KBM-7 (cell line): ENCODE results near the gene CYP1A1.
A peak's percentile ranks its signal among the peaks of the same experiment; 100 is the strongest.

Experiments
- DNase-seq: peaks from one replicate; pipeline ENCODE4 v3.0.0-alpha.2; 2015
- in situ Hi-C: fragments of 300-500 bp; cut with MboI; formaldehyde crosslinking; loops from 2 replicates; pipeline ENCODE4 v1.14.3; 2020; ENCODE audit warnings: low sequenced_read_pairs, low pct_unique_long_range_greater_than_20kb, mixed read lengths

The CYP1A1 gene

DNA sequence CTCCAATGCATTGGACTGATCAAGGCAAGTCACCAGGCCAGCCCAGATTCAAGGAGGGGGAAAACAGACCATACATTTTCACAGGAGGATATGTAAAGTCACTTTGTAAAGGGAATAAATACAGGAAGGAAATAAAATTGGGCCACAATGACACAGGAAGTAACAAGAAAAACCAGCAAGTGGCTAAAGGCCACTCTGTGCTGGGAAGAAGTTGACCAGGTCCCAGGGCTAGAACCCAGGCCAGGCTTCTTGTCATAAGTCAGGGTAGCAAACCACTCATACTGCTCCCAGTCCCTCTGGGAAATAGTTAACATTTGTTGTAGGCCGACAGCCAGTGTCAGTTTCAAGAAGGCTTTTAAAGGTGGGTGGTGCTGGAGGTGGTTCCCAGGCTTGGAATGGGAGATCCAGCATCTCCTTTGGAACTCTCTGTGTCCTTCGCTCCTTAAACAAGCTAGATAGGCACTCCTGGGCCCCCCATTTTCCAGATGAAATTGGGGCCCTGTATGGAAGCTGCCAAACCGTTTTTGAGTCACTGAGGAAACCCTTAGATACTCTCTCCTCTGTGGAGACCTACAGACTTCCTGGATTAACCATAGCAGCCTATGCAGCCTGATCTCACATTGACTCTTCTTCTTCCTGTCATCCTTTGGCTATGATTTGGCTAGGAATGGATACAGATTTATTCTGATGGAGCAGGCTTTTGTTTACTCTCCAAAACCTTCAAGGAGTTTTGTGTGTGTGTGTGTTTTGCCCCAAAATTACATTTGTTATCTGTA is 14.8 kb downstream of the CYP1A1 start:
- no peak for DNase-seq
- in situ Hi-C loops = no loop called here

DNA sequence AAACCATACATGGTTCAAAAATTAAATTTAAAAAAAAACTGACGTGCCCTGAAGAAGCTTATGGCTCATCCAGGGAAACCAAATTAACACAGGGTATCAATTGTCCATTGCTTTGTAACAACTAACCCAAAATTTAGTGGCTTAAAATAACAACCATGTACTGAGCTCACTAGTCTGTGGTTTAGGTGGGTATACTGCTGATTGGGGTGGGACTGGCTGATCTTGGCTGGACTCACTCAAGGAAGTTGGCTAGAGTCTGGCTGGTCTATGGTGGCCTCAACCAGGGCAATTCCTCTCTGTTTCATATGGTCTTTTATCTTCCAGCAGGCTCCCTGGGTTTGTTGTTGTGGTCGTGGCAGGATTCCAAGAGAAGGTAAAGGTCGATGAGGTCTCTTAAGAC is 15.4 kb downstream of the CYP1A1 start:
- in situ Hi-C loops = no loop called here
- no peak for DNase-seq

DNA sequence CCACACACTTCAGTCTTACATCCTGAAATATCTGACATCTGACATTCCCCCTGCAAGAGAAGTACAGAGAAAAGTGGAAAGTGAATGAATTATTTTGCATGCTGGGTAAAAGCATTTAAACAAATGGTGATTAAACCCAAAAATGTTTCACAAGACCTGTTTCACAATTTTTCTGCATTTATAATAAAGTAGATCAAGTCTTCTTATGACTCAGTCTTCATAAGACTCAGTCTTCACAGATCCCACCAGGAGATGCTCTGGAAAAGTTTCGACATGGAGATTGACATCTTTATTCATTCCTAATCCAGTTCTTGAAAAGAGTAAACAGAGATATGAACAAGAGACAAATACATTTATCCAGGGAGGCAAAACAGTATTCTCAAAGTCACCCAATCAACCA is 16.3 kb downstream of the CYP1A1 start:
- in situ Hi-C loops = no loop called here
- DNase-seq = no peak

DNA sequence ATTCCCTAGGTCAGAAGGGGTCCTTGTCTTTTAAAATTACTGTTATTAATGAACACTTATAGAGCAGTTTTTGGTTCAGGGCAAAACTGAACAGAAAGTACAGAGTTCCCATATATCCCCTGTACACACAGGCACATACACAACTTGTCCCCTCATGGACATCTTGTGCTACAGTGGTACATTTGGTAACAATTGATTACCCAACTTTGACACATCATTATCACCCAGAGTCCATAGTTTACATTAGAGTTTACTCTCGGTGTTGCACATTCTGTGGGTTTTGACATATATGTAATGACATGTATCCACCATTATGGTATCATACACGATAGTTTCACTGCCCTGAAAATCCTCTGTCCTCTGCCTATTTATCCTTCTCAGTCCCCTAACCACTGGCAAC is 28.5 kb downstream of the CYP1A1 start:
- in situ Hi-C loops = no loop called here
- DNase-seq = no peak

DNA sequence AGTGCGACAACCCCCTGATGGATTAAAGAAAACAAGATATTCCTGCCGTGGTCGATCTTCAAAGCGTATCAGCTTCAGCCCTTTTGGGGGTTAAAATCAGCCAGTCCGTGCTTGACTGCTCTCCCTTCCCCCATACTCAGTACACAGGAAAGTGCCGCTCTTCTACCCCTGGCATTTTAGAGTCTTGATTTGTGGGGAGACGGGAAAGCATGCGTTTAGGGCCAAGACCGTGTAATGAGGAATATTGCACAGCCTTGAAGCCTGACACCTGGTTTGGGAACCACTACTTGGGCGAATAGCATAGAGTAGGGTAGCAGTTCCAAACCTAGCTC is 29.0 kb downstream of the CYP1A1 start:
- in situ Hi-C loops = no loop called here

DNA sequence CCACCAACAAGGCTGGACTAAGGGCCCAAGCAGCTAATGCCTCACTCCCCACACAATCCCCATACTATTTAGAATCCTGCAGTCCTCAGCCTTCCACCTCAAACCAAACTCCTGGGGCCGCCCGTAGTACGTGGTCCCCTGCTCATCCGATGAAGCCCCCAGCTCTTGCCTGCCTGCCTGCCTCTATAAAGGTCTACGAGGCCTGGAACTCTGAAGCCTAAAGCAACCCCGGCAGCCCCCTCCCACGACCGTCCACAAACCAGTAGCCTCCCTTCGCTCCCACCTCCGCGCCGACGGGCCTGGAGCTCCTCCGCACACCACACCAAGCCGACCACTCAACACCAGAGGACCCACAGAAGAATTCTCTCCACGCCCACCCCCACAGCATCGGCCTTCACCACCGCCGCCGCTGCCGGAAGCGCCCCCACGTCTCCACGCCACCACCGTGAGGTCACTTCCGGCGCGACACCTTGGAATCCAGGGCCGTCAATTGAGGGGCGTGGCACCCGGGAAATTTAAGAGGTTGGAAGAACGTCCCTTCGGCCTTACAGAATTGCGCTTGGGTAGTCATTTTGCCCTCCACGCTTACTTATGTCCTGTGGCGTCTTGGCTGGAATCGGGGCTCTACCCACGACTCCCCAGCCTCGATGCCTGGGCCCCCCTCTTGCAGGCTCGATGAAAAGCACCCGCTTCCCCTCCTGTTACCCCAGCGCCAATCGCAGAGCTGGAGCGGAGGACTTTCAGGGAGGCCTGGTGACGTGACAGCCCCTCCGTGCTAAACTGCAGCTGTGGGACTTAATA is 29.5 kb downstream of the CYP1A1 start, which contains the start of gene EDC3:
Gene EDC3 (minus strand): TSS at position 428 of the 801 bp plus-strand sequence. CDS start 20,900 bp downstream, outside the sequence.
- in situ Hi-C loops = no loop called here
- DNase-seq = peak; percentile 94

More for the DNA sequence above, 29.0 kb downstream of the CYP1A1 start:
- no peak for DNase-seq

DNA sequence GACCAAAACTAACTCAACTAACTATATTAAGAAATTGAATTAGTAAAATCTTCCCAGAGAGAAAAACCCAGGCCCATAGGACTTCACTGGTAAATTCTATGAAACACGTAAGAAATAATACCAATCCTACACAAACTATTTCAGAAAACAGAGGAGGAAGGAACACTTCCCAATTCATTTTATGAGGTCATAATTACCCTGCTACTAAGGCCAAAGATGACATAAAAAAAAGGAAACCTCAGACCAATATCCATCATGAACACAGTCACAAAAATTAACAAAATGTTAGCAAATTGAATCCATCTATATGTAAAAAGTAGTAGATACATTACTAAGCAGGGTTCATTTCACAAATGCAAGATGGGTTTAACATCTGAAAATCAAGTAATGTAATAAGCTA is 33.0 kb downstream of the CYP1A1 start:
- no peak for DNase-seq
- in situ Hi-C loops = no loop called here

DNA sequence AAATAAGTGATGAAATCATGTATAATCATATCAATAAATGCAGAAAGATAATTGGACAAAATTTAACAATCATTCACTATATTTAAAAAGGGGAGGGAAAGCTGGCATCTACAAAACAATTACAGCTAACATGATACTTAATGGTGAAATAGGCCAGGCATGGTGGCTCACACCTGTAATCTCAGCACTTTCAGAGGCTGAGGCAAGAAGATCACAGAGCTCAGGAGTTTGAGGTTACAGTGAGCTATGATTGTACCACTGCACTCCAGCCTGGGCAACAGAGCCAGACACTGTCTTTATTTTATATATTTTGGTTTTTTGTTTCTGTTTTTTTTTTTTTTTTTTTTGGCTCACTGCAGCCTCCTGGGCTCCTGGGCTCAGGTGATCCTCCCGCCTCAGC is 41.6 kb downstream of the CYP1A1 start:
- no peak for DNase-seq
- in situ Hi-C loops = no loop called here

DNA sequence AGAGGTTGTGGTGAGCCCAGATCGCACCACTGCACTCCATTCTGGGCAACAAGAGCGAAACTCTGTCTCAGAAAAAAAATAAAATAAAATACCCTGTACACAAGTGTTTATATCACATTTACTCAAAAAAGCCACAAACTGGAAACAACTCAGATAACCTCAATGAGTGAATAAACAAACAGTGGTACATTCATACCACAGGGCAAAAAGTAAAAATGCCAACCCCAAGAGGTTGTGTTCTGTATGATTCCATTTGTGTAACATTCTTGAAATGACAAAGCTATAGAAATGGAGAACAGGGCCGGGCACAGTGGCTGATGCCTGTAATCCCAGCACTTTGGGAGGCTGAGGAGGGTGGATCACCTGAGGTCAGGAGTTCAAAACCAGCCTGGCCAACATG is 42.4 kb downstream of the CYP1A1 start:
- in situ Hi-C loops = no loop called here
- no peak for DNase-seq

DNA sequence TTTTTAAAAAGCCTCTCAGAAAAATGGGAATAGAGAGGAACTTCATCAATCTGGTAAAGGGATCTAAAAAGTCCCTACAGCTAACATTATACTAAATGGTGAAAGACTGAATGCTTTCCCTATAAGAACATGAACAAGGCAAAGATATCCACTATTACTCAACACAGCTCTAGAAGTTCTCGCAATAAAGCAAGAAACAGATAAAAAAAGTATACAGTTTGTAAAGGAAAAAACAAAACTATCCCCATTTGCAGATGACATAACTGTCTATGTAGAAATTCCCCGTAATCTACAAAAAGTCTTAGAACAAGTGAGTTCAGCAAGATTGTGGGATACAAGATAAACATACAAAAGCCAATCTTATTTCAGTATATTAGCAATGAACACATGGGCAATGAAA is 44.9 kb downstream of the CYP1A1 start:
- in situ Hi-C loops = no loop called here
- DNase-seq = no peak

DNA sequence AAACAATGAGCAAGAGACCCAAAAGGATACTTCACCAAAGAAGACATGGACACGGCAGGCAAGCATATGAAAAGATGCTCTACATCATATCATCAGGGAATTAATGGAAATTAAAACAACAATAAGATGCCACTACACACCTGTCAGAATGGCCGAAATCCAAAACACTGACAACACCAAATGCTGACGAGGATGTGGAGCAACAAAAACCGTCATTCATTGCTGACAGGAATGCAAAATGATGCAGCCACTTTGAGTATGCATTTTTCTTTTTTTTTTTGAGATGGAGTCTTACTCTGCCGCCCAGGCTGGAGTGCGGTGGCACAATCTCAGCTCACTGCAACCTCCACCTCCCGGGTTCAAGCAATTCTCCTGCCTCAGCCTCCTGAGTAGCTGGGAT is 48.5 kb downstream of the CYP1A1 start:
- no peak for DNase-seq
- in situ Hi-C loops = no loop called here

DNA sequence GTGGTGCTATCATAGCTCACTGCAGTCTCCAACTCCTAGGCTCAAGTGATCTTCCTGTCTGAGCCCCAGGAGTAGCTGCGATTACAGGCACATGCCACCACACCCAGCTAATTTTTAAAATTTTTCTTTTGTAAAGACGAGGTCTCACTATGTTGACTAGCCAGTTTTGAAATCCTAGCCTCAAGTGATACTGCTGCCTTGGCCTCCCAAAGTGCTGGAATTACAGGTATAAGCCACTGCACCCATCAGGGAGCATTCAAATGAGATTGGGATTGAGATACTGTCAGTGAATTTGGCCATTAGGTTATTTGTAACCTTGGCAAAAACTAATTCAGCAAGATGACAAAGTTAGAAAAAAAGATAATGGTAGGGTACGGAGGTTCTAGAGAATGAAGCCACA is 51.2 kb downstream of the CYP1A1 start:
- DNase-seq = no peak
- in situ Hi-C loops = no loop called here

DNA sequence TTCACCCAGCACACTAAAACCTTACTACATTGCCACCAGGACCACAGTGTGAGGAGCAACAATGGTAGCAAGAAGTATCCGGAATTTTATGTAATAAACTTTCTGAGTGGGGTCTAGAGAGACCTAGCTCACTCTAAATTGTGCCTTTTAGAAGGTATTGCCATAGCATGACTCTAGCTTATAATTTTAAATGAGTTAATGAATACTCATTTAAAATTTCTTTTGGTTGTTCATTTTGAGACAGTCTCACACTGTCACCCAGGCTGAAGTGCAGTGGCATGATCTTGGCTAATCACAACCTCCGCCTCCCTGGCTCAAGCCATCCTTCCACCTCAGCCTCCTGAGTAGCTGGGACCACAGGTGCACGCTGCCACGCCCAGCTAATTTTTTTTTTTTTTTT is 55.7 kb downstream of the CYP1A1 start:
- no peak for DNase-seq
- in situ Hi-C loops = no loop called here
